WTC11 (cell line): ENCODE results near the gene ATP5IF1.

ENCODE experiments used
- CBFB ChIP-seq: sonication (generic); formaldehyde crosslinking; IDR thresholded peaks from 2 replicates; pipeline ENCODE4 v1.8.1; 2022; ENCODE audit warnings: mild to moderate bottlenecking, low read depth, missing genetic modification reagents
- CREB1 ChIP-seq: sonication (generic); formaldehyde crosslinking; IDR thresholded peaks from 2 replicates; pipeline ENCODE4 v1.8.0; 2023; ENCODE audit warnings: mild to moderate bottlenecking, missing genetic modification reagents
- ESRRA ChIP-seq: sonication (generic); formaldehyde crosslinking; IDR thresholded peaks from 2 replicates; pipeline ENCODE4 v1.8.1; 2022; ENCODE audit warnings: mild to moderate bottlenecking, missing genetic modification reagents, borderline replicate concordance
- ZNF232 ChIP-seq: sonication (generic); formaldehyde crosslinking; IDR thresholded peaks from 2 replicates; pipeline ENCODE4 v1.8.0; 2022; ENCODE audit warnings: mild to moderate bottlenecking, missing genetic modification reagents
- TF ChIP-seq, protein P1 (sequence below): fragments of 200-600 bp; IDR thresholded peaks from 2 replicates; pipeline ENCODE4 v1.8.0; 2022; ENCODE audit warnings: antibody characterized with exemption
- TF ChIP-seq, protein P2 (sequence below): sonication (generic); formaldehyde crosslinking; IDR thresholded peaks from 2 replicates; pipeline ENCODE4 v1.8.1; 2023; ENCODE audit warnings: mild to moderate bottlenecking, moderate library complexity, missing genetic modification reagents
- TF ChIP-seq, protein P3 (sequence below): sonication (generic); formaldehyde crosslinking; IDR thresholded peaks from 2 replicates; pipeline ENCODE4 v1.8.1; 2023; ENCODE audit warnings: mild to moderate bottlenecking, missing genetic modification reagents

DNA sequence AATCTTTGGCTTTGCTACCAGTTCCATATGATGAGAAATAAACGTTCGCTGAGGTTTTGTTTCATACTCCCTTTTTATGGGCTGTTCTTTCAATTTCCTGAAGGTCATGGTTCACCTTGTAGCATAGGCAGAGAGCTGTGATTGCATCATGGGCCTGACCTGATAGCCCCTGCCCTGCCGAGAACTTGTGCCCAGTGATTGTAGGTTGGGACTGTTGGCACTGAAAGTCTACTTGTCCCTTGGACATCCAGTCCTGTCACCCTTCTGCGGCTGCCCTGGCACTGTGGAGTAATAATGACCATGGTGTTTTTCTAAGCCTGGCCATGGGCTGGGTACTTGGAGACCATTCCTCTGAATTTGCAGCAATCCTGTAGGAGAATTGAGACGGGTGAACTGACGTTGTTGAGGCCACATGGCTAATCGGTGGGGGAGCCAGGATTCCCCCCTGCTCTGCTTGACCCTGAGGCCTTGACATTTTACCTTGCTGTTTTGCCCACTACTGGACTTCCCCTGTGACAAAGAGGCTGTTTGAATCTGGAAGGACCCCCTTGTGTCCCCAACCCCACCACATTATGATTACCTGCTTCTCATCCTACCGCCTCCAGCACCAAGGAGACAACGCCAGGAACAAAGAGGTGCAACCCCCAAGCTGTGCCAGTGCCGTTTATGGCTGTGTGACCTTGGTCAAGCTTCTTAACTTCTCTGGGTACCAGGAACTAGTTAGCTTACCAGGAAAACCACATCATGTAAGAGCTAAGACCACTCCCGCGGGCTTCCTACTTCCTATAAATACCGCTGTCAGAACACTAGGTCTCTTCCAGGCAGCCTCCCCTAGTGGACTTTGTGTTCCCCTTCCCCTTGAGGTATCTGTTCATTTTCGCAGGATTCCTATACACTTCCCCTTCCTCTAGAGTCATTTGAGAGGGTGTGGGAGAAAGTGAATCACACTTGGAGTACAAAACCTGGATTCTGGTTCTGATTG lies 46.8 kb downstream of the ATP5IF1 start:
- TF ChIP-seq, protein P1, sequence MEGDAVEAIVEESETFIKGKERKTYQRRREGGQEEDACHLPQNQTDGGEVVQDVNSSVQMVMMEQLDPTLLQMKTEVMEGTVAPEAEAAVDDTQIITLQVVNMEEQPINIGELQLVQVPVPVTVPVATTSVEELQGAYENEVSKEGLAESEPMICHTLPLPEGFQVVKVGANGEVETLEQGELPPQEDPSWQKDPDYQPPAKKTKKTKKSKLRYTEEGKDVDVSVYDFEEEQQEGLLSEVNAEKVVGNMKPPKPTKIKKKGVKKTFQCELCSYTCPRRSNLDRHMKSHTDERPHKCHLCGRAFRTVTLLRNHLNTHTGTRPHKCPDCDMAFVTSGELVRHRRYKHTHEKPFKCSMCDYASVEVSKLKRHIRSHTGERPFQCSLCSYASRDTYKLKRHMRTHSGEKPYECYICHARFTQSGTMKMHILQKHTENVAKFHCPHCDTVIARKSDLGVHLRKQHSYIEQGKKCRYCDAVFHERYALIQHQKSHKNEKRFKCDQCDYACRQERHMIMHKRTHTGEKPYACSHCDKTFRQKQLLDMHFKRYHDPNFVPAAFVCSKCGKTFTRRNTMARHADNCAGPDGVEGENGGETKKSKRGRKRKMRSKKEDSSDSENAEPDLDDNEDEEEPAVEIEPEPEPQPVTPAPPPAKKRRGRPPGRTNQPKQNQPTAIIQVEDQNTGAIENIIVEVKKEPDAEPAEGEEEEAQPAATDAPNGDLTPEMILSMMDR, result no peak
- TF ChIP-seq CREB1 (CRISPR knock-in tag) (no peak), ESRRA (CRISPR knock-in tag) (no peak), ZNF232 (CRISPR knock-in tag) (no peak), CBFB (CRISPR knock-in tag) (no peak)
- TF ChIP-seq, protein P2, sequence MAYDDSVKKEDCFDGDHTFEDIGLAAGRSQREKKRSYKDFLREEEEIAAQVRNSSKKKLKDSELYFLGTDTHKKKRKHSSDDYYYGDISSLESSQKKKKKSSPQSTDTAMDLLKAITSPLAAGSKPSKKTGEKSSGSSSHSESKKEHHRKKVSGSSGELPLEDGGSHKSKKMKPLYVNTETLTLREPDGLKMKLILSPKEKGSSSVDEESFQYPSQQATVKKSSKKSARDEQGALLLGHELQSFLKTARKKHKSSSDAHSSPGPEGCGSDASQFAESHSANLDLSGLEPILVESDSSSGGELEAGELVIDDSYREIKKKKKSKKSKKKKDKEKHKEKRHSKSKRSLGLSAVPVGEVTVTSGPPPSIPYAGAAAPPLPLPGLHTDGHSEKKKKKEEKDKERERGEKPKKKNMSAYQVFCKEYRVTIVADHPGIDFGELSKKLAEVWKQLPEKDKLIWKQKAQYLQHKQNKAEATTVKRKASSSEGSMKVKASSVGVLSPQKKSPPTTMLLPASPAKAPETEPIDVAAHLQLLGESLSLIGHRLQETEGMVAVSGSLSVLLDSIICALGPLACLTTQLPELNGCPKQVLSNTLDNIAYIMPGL (CRISPR knock-in tag), result no peak; the same call in 1 of the 2 replicates
- TF ChIP-seq, protein P3, sequence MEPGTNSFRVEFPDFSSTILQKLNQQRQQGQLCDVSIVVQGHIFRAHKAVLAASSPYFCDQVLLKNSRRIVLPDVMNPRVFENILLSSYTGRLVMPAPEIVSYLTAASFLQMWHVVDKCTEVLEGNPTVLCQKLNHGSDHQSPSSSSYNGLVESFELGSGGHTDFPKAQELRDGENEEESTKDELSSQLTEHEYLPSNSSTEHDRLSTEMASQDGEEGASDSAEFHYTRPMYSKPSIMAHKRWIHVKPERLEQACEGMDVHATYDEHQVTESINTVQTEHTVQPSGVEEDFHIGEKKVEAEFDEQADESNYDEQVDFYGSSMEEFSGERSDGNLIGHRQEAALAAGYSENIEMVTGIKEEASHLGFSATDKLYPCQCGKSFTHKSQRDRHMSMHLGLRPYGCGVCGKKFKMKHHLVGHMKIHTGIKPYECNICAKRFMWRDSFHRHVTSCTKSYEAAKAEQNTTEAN (CRISPR knock-in tag), result no peak
